Breast epithelium (tissue), 4 donors: ENCODE measurements around the gene STAG1. TPM values are rescaled to one million over a fixed set of nuclear protein-coding genes. Genes with fewer than 3 reads are reported as not detected.
"Not testable (repeated sequence)": the region's sequence is repeated elsewhere in the genome, so short reads cannot be mapped to it uniquely, and the experiment has no call there.

Experiments used
- DNase-seq, 2 donors: peaks; one replicate each; pipeline ENCODE4 v3.0.0-alpha.2; 2019; ENCODE audit warnings: low spot score in 2 of 2
- H3K27ac ChIP-seq, 2 donors: fragments of 200-600 bp; sonication (generic) in 1 of 2; one replicate each; pipeline ENCODE4 v1.5.1; 2016 to 2019; ENCODE audit warnings: mild to moderate bottlenecking in 1 of 2
- H3K27me3 ChIP-seq, 2 donors: fragments of 200-600 bp; sonication (generic) in 1 of 2; one replicate each; pipeline versions ENCODE4 v1.5.1 to v1.6.0; 2017 to 2019; ENCODE audit warnings: control low read depth in 1 of 2, mild to moderate bottlenecking in 1 of 2
- H3K36me3 ChIP-seq: fragments of 200-600 bp; one replicate; pipeline ENCODE4 v1.5.1; 2019
- H3K4me1 ChIP-seq, 2 donors: fragments of 200-600 bp; sonication (generic); one replicate each; pipeline ENCODE4 v1.5.1; 2016 to 2019; ENCODE audit warnings: control low read depth in 1 of 2
- H3K4me3 ChIP-seq, 3 donors: fragments of 200-600 bp; sonication (generic); 1 replicate in 2 of 3; 2 replicates in 1 of 3; pipeline ENCODE4 v1.5.1; 2016 to 2019; ENCODE audit warnings: mild to moderate bottlenecking in 3 of 3, moderate library complexity in 2 of 3
- H3K9me3 ChIP-seq, 2 donors: fragments of 200-600 bp; sonication (generic) in 1 of 2; one replicate each; pipeline ENCODE4 v1.5.1; 2016 to 2019; ENCODE audit warnings: control low read depth in 1 of 2
- CTCF ChIP-seq, 3 donors: fragments of 450-650 bp; IDR thresholded peaks; one replicate each; pipeline ENCODE4 v1.5.1; 2016 to 2017; ENCODE audit warnings: antibody characterized with exemption in 3 of 3, mild to moderate bottlenecking in 3 of 3, moderate library complexity in 3 of 3
- POLR2A ChIP-seq: fragments of 450-650 bp; IDR thresholded peaks from one replicate; pipeline ENCODE4 v1.6.1; 2016; ENCODE audit warnings: antibody characterized with exemption, mild to moderate bottlenecking, moderate library complexity
- POLR2AphosphoS5 ChIP-seq, 3 donors: sonication (generic); formaldehyde crosslinking; IDR thresholded peaks; one replicate each; pipeline ENCODE4 v1.6.1; 2017; ENCODE audit warnings: antibody characterized with exemption in 3 of 3
- intact Hi-C: fragments of 100-400 bp; cut with DNase I; formaldehyde crosslinking; loops from one replicate; pipeline ENCODE4 v1.15.1; 2023; ENCODE audit warnings: low total_unique reads
- total RNA-seq, 3 donors: library from RNA; depleted of rRNA; stranded (reverse); fragments of >200 nt; gene quantifications; one replicate each; pipeline ENCODE4 v1.1.0, GENCODE V29; 2016

The STAG1 gene
- total RNA-seq, 3 donors from 2014 or later = 54.4 to 83.7 (median 73.7) TPM

GRCh38 chr3:136559896-136560295 lies 192.3 kb downstream of the STAG1 start:
- intact Hi-C loops = no loop called here
- Histone ChIP-seq H3K27ac (no peak overlapping the region), H3K4me1 (no peaks in the 10 kb centered on the region), H3K9me3 (no peaks in the 10 kb centered on the region), H3K27me3 (no peaks in the 10 kb centered on the region), H3K36me3 (no peaks in the 10 kb centered on the region), H3K4me3 (no peak overlapping the region)
- no peak for DNase-seq
- no peak for TF ChIP-seq POLR2AphosphoS5 (IDR thresholded peaks at IDR 0.05)

GRCh38 chr3:136549461-136549860 lies 202.7 kb downstream of the STAG1 start:
- H3K9me3 ChIP-seq, H3K27me3 ChIP-seq, H3K4me1 ChIP-seq, H3K27ac ChIP-seq, H3K36me3 ChIP-seq, intact Hi-C loops, H3K4me3 ChIP-seq, DNase-seq: not testable (repeated sequence)

GRCh38 chr3:136547293-136547692 lies 204.9 kb downstream of the STAG1 start:
- no peaks in the 10 kb centered on the region for H3K9me3 ChIP-seq
- intact Hi-C loops = no loop called here
- TF ChIP-seq POLR2AphosphoS5 (IDR thresholded peaks at IDR 0.05) (no peak), POLR2A (no peak), CTCF (IDR thresholded peaks at IDR 0.05) (no peak)
- no peak for DNase-seq
- H3K4me1 ChIP-seq = no peaks in the 10 kb centered on the region
- H3K27me3 ChIP-seq = no peaks in the 10 kb centered on the region
- H3K4me3 ChIP-seq = no peak overlapping the region
- H3K27ac ChIP-seq = no peak overlapping the region
- H3K36me3 ChIP-seq = no peaks in the 10 kb centered on the region

GRCh38 chr3:136546720-136547119 lies 205.5 kb downstream of the STAG1 start:
- H3K4me1 ChIP-seq = no peaks in the 10 kb centered on the region
- intact Hi-C loops = no loop called here
- no peaks in the 10 kb centered on the region for H3K36me3 ChIP-seq
- H3K4me3 ChIP-seq = no peak overlapping the region
- no peaks in the 10 kb centered on the region for H3K9me3 ChIP-seq
- TF ChIP-seq POLR2A = no peak
- TF ChIP-seq POLR2AphosphoS5 (IDR thresholded peaks at IDR 0.05) = no peak
- TF ChIP-seq CTCF (IDR thresholded peaks at IDR 0.05) = no peak
- no peak for DNase-seq
- H3K27ac ChIP-seq = no peak overlapping the region
- H3K27me3 ChIP-seq = no peaks in the 10 kb centered on the region

GRCh38 chr3:136545664-136546268 lies 206.4 kb downstream of the STAG1 start:
- Histone ChIP-seq H3K4me3 (no peak overlapping the region), H3K27ac (no peak overlapping the region), H3K27me3 (no peaks in the 10 kb centered on the region), H3K4me1 (no peaks in the 10 kb centered on the region), H3K9me3 (no peaks in the 10 kb centered on the region), H3K36me3 (no peaks in the 10 kb centered on the region)
- TF ChIP-seq POLR2AphosphoS5 (IDR thresholded peaks at IDR 0.05) (no peak), CTCF (IDR thresholded peaks at IDR 0.05) (no peak), POLR2A (no peak)
- intact Hi-C loops = no loop called here
- no peak for DNase-seq

GRCh38 chr3:136544532-136544931 lies 207.6 kb downstream of the STAG1 start:
- intact Hi-C loops = no loop called here
- H3K4me3 ChIP-seq = no peak overlapping the region
- H3K4me1 ChIP-seq = no peaks in the 10 kb centered on the region
- no peak for TF ChIP-seq POLR2A
- TF ChIP-seq CTCF (IDR thresholded peaks at IDR 0.05) = no peak
- TF ChIP-seq POLR2AphosphoS5 (IDR thresholded peaks at IDR 0.05) = no peak
- H3K36me3 ChIP-seq = no peaks in the 10 kb centered on the region
- no peak overlapping the region for H3K27ac ChIP-seq
- no peaks in the 10 kb centered on the region for H3K27me3 ChIP-seq
- DNase-seq = no peak
- no peaks in the 10 kb centered on the region for H3K9me3 ChIP-seq
